Loucy (cell line): ENCODE measurements around the gene MRPS35.

Experiments
- H2AFZ ChIP-seq: fragments of 200-600 bp; sonication (generic); 2 replicates; pipeline ENCODE4 v1.6.0; 2016; ENCODE audit warnings: antibody characterized with exemption, mild to moderate bottlenecking, low read length, moderate library complexity
- H3F3A ChIP-seq: fragments of 200-600 bp; 2 replicates; pipeline ENCODE4 v1.6.0; 2016; ENCODE audit warnings: antibody characterized with exemption, low read depth, mild to moderate bottlenecking
- H3K27me3 ChIP-seq: fragments of 200-600 bp; sonication (generic); 2 replicates; pipeline ENCODE4 v1.6.1; 2014; ENCODE audit warnings: low read length, mild to moderate bottlenecking; ENCODE audit not compliant: insufficient read depth, poor library complexity, severe bottlenecking
- H3K36me3 ChIP-seq: fragments of 200-600 bp; sonication (generic); 2 replicates; pipeline ENCODE4 v1.6.1; 2016; ENCODE audit warnings: low read length; ENCODE audit not compliant: insufficient read depth
- H3K4me1 ChIP-seq: fragments of 200-600 bp; sonication (generic); 2 replicates; pipeline ENCODE4 v1.5.1; 2014; ENCODE audit warnings: low read length, mild to moderate bottlenecking; ENCODE audit not compliant: insufficient read depth, poor library complexity, severe bottlenecking
- H3K4me2 ChIP-seq: fragments of 200-600 bp; sonication (generic); 2 replicates; pipeline ENCODE4 v1.6.0; 2014; ENCODE audit warnings: antibody characterized with exemption, low read length, low read depth, mild to moderate bottlenecking; ENCODE audit not compliant: poor library complexity, severe bottlenecking
- H3K4me3 ChIP-seq: fragments of 200-600 bp; sonication (generic); 2 replicates; pipeline ENCODE4 v1.5.1; 2014; ENCODE audit warnings: low read length, mild to moderate bottlenecking, mixed read lengths; ENCODE audit not compliant: poor library complexity, severe bottlenecking
- H3K79me2 ChIP-seq: fragments of 200-600 bp; sonication (generic); 2 replicates; pipeline ENCODE4 v1.6.1; 2014; ENCODE audit warnings: low read length; ENCODE audit not compliant: insufficient read depth
- H3K9ac ChIP-seq: fragments of 200-600 bp; sonication (generic); 2 replicates; pipeline ENCODE4 v1.6.0; 2014; ENCODE audit warnings: mild to moderate bottlenecking, low read depth, low read length, moderate library complexity; ENCODE audit not compliant: poor library complexity, severe bottlenecking
- H3K9me2 ChIP-seq: fragments of 200-600 bp; sonication (generic); replicated peaks from 2 replicates; pipeline ENCODE4 v1.6.1; 2016; ENCODE audit warnings: low read depth, low read length, mixed read lengths
- H3K9me3 ChIP-seq: fragments of 200-600 bp; sonication (generic); 2 replicates; pipeline ENCODE4 v1.6.1; 2014; ENCODE audit warnings: mild to moderate bottlenecking, antibody characterized with exemption, low read length, low read depth; ENCODE audit not compliant: insufficient read depth
- H4K20me1 ChIP-seq: fragments of 200-600 bp; sonication (generic); 2 replicates; pipeline ENCODE4 v1.6.0; 2014; ENCODE audit warnings: antibody characterized with exemption, low read length, mild to moderate bottlenecking; ENCODE audit not compliant: insufficient read depth, poor library complexity, severe bottlenecking
- EZH2phosphoT487 ChIP-seq: fragments of 200-600 bp; IDR thresholded peaks from 2 replicates; pipeline ENCODE4 v1.6.1; 2018; ENCODE audit warnings: antibody characterized with exemption, mild to moderate bottlenecking, moderate library complexity, borderline replicate concordance
- TF ChIP-seq, protein P1 (sequence below): fragments of 200-600 bp; sonication (generic); conservative IDR thresholded peaks from 2 replicates; pipeline ENCODE4 v1.5.1; 2014; ENCODE audit warnings: mild to moderate bottlenecking, antibody characterized with exemption, low read length

Gene MRPS35

DNA sequence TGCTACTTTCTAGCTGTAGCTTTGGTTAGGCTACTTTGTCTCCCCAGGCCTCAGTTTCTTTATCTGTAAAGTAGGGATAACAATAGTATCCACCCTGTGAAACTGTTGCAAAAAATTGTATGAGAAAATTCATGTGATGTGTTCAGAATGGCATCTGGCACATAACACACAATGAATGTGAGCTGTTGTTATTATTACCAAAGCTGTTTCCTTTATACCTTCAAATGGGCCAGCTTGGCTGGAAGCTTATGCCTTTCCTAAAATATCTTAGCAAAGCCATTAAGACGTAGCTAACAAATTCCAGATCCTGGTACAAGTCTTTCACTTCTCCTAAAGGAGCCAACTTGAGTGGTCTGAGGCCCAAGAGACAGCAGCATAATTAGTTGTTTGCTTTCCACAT is 94.6 kb downstream of the MRPS35 start:
- Histone ChIP-seq H3K4me3 (no peak overlapping the region), H3F3A (no peaks in the 10 kb centered on the region), H3K9me2 (no peaks in the 10 kb centered on the region), H3K79me2 (no peaks in the 10 kb centered on the region), H2AFZ (no peak overlapping the region), H3K4me2 (no peak overlapping the region), H3K27me3 (no peaks in the 10 kb centered on the region), H3K36me3 (peaks cover under 1% of the 10 kb centered on the region; the same call in 1 of the 2 replicates), H3K9me3 (no peaks in the 10 kb centered on the region), H3K4me1 (peaks cover 15% of the 10 kb centered on the region), H3K9ac (no peak overlapping the region), H4K20me1 (no peaks in the 10 kb centered on the region)
- TF ChIP-seq EZH2phosphoT487 = no peak
- TF ChIP-seq, protein P1, sequence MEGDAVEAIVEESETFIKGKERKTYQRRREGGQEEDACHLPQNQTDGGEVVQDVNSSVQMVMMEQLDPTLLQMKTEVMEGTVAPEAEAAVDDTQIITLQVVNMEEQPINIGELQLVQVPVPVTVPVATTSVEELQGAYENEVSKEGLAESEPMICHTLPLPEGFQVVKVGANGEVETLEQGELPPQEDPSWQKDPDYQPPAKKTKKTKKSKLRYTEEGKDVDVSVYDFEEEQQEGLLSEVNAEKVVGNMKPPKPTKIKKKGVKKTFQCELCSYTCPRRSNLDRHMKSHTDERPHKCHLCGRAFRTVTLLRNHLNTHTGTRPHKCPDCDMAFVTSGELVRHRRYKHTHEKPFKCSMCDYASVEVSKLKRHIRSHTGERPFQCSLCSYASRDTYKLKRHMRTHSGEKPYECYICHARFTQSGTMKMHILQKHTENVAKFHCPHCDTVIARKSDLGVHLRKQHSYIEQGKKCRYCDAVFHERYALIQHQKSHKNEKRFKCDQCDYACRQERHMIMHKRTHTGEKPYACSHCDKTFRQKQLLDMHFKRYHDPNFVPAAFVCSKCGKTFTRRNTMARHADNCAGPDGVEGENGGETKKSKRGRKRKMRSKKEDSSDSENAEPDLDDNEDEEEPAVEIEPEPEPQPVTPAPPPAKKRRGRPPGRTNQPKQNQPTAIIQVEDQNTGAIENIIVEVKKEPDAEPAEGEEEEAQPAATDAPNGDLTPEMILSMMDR = no peak
